Muscle layer of colon (tissue), 2 donors: ENCODE measurements around the gene PEF1.

Source experiments
- H3K27ac ChIP-seq: one replicate; pipeline ENCODE4 v1.7.0; 2013; ENCODE audit warnings: low read depth, mild to moderate bottlenecking, low read length, moderate library complexity
- H3K27me3 ChIP-seq, 2 donors: one replicate each; pipeline ENCODE4 v1.7.0; 2013; ENCODE audit warnings: low read length in 2 of 2, mild to moderate bottlenecking in 2 of 2; ENCODE audit not compliant: insufficient read depth in 2 of 2, control insufficient read depth in 1 of 2
- H3K36me3 ChIP-seq: one replicate; pipeline ENCODE4 v1.7.0; 2013; ENCODE audit warnings: mild to moderate bottlenecking, low read length; ENCODE audit not compliant: insufficient read depth
- H3K4me1 ChIP-seq: one replicate; pipeline ENCODE4 v1.7.0; 2013; ENCODE audit warnings: mild to moderate bottlenecking, low read length; ENCODE audit not compliant: insufficient read depth
- H3K4me3 ChIP-seq, 2 donors: one replicate each; pipeline ENCODE4 v1.7.0; 2013; ENCODE audit warnings: low read length in 2 of 2, low read depth in 1 of 2, mild to moderate bottlenecking in 1 of 2, moderate library complexity in 1 of 2
- H3K9ac ChIP-seq: one replicate; pipeline ENCODE4 v1.7.0; 2013; ENCODE audit warnings: low read length
- H3K9me3 ChIP-seq: one replicate; pipeline ENCODE4 v1.7.0; 2013; ENCODE audit warnings: mild to moderate bottlenecking, low read length
- donor health status: abdominal sarcoma.
- donor health status: Adenocarcinoma of cecum.

The PEF1 gene

GRCh38 chr1:31651766-31652165 lies 7.1 kb upstream of the PEF1 start:
- H3K9ac ChIP-seq, result no peak overlapping the region
- H3K27ac ChIP-seq, result no peak overlapping the region
- H3K4me1 ChIP-seq, result peaks cover 6% of the 10 kb centered on the region
- H3K36me3 ChIP-seq, result peaks cover 29% of the 10 kb centered on the region
- H3K4me3 ChIP-seq, result no peak overlapping the region
- no peaks in the 10 kb centered on the region for H3K9me3 ChIP-seq
- H3K27me3 ChIP-seq, result no peaks in the 10 kb centered on the region

- H3K27ac ChIP-seq, result no peak overlapping the region
- H3K27me3 ChIP-seq, result no peaks in the 10 kb centered on the region
- no peak overlapping the region for H3K4me3 ChIP-seq
- peaks cover 6% of the 10 kb centered on the region for H3K4me1 ChIP-seq
- H3K9ac ChIP-seq, result no peak overlapping the region
- H3K36me3 ChIP-seq, result peaks cover 26% of the 10 kb centered on the region
- no peaks in the 10 kb centered on the region for H3K9me3 ChIP-seq
Observed at GRCh38 chr1:31651089-31651420, 6.4 kb upstream of the PEF1 start.

- H3K27me3 ChIP-seq, result no peaks in the 10 kb centered on the region
- H3K9me3 ChIP-seq, result no peaks in the 10 kb centered on the region
- no peak overlapping the region for H3K27ac ChIP-seq
- peaks cover 11% of the 10 kb centered on the region for H3K4me1 ChIP-seq
- H3K36me3 ChIP-seq, result peaks cover 22% of the 10 kb centered on the region
- H3K9ac ChIP-seq, result no peak overlapping the region
- no peak overlapping the region for H3K4me3 ChIP-seq
Observed at GRCh38 chr1:31650161-31651088, 5.7 kb upstream of the PEF1 start.

- no peak overlapping the region for H3K4me3 ChIP-seq
- H3K9me3 ChIP-seq, result no peaks in the 10 kb centered on the region
- H3K27ac ChIP-seq, result no peak overlapping the region
- peaks cover 17% of the 10 kb centered on the region for H3K36me3 ChIP-seq
- no peak overlapping the region for H3K9ac ChIP-seq
- peaks cover 16% of the 10 kb centered on the region for H3K4me1 ChIP-seq
- H3K27me3 ChIP-seq, result no peaks in the 10 kb centered on the region
Observed at GRCh38 chr1:31648641-31649357, 4.1 kb upstream of the PEF1 start.

GRCh38 chr1:31648190-31648589 lies 3.5 kb upstream of the PEF1 start:
- Histone ChIP-seq H3K9ac (no peak overlapping the region), H3K9me3 (no peaks in the 10 kb centered on the region), H3K4me3 (no peak overlapping the region), H3K4me1 (peaks cover 22% of the 10 kb centered on the region), H3K27me3 (no peaks in the 10 kb centered on the region), H3K27ac (no peak overlapping the region), H3K36me3 (peaks cover 11% of the 10 kb centered on the region)

- H3K9me3 ChIP-seq, result no peaks in the 10 kb centered on the region
- H3K36me3 ChIP-seq, result peaks cover 2% of the 10 kb centered on the region
- peaks cover 22% of the 10 kb centered on the region for H3K4me1 ChIP-seq
- H3K27ac ChIP-seq, result no peak overlapping the region
- H3K9ac ChIP-seq, result no peak overlapping the region
- no peak overlapping the region for H3K4me3 ChIP-seq
- H3K27me3 ChIP-seq, result no peaks in the 10 kb centered on the region
Observed at GRCh38 chr1:31647106-31647505, 2.4 kb upstream of the PEF1 start.

- H3K9me3 ChIP-seq, result no peaks in the 10 kb centered on the region
- H3K27me3 ChIP-seq, result no peaks in the 10 kb centered on the region
- H3K9ac ChIP-seq, result no peak overlapping the region
- no peaks in the 10 kb centered on the region for H3K36me3 ChIP-seq
- H3K4me3 ChIP-seq, result no peak overlapping the region
- no peak overlapping the region for H3K27ac ChIP-seq
- peaks cover 19% of the 10 kb centered on the region for H3K4me1 ChIP-seq
Observed at GRCh38 chr1:31646259-31646960, 1.7 kb upstream of the PEF1 start.

- Histone ChIP-seq H3K36me3 (no peaks in the 10 kb centered on the region), H3K27ac (peak overlapping the region; percentile 87), H3K9me3 (no peaks in the 10 kb centered on the region), H3K27me3 (no peaks in the 10 kb centered on the region), H3K9ac (peak overlapping the region; percentile 63), H3K4me3 (peak overlapping the region; percentile 66 to 70), H3K4me1 (peaks cover 18% of the 10 kb centered on the region)
Observed at GRCh38 chr1:31645274-31645568, 545 bp upstream of the PEF1 start.

GRCh38 chr1:31643976-31644559 lies 608 bp downstream of the PEF1 start:
- H3K9ac ChIP-seq, result peak overlapping the region; percentile 63
- H3K36me3 ChIP-seq, result no peaks in the 10 kb centered on the region
- H3K27me3 ChIP-seq, result no peaks in the 10 kb centered on the region
- H3K27ac ChIP-seq, result peak overlapping the region; percentile 87
- peaks cover 23% of the 10 kb centered on the region for H3K4me1 ChIP-seq
- H3K9me3 ChIP-seq, result no peaks in the 10 kb centered on the region
- peak overlapping the region; percentile 66 to 70 for H3K4me3 ChIP-seq

- Histone ChIP-seq H3K4me3 (no peak overlapping the region), H3K9me3 (no peaks in the 10 kb centered on the region), H3K4me1 (peaks cover 23% of the 10 kb centered on the region), H3K27ac (no peak overlapping the region), H3K27me3 (no peaks in the 10 kb centered on the region), H3K9ac (no peak overlapping the region), H3K36me3 (peaks cover 4% of the 10 kb centered on the region)
Observed at GRCh38 chr1:31642897-31643296, 1.8 kb downstream of the PEF1 start.

- H3K27ac ChIP-seq, result no peak overlapping the region
- no peak overlapping the region for H3K4me3 ChIP-seq
Observed at GRCh38 chr1:31642366-31642765, 2.3 kb downstream of the PEF1 start.

More at GRCh38 chr1:31642366-31642765, 2.3 kb downstream of the PEF1 start:
- H3K9me3 ChIP-seq, result no peaks in the 10 kb centered on the region
- H3K4me1 ChIP-seq, result peaks cover 23% of the 10 kb centered on the region
- no peak overlapping the region for H3K9ac ChIP-seq
- no peaks in the 10 kb centered on the region for H3K27me3 ChIP-seq
- H3K36me3 ChIP-seq, result peaks cover 4% of the 10 kb centered on the region
